HL-60/S4 (cell line): Measurements from ENCODE around the gene FAM13A.
"Not testable (repeated sequence)": the region's sequence is repeated elsewhere in the genome, so short reads cannot be mapped to it uniquely, and the experiment has no call there.

Experiments used
- in situ Hi-C: fragments of 300-500 bp; cut with MboI; formaldehyde crosslinking; loops from 2 replicates; pipeline ENCODE4 v1.14.3; 2022; ENCODE audit warnings: low sequenced_read_pairs

The FAM13A gene

DNA sequence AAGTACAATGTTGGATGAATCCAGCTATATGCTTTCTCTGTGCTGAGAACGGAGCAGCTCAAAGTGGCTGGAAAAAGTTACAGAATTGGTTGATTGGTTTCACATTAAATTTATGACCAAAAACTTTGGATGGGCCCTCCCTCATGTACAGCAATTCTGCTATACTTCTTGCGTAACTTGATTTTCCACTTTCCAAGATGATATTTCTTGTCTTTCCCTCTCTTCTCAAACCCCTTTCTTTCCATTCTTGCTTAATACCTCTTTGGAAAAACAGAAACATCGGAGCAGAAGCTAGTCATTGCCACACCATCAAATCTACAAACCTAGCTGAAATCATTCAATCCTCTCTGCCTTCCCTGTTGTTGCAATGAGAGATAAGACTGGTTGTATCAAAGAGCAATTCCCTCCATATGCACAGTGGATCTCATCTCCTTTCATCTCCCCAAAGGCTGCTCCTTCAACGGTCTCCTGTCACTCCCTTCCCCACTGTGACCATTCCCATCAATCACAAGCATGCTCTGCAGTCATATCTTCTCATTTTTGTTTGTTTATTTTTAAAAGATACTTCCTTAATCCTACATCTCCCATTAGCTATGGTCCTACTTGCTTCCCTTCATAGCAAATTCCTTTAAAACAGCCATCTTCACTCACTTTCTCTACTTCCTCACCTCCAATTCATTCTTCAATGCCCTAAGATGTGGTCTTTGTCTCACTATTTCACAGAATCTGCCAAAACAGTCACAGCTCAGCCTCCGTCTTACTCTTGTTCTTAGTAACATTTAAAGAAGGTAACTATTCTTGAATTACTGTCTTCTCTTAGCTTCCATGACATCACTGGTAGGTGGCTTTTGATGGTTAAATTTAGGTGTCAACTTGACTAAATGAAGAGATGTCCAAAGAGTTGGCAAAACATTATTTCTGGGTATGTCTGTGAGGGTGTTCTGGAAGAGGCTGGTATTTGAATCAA is 145.5 kb downstream of the FAM13A start:
- in situ Hi-C loops, result no loop called here

DNA sequence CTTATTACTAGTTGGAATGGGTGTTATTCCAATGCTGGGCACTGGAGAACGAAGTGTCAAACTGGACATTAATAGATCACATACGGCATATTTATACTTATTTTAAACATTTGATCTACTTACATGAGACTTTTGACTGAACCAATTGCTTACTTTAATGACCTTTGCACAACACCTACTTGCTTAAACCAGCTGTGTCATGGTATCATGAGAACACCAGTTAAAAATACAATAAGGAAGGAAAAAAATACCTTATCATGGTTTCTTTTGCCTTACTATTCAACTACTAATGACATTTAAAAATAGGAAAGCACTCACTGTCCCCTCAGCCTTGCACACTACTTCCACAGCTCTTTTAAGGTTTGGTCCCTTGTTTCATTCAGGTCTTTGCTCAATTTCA is 146.9 kb downstream of the FAM13A start:
- in situ Hi-C loops, result no loop called here

DNA sequence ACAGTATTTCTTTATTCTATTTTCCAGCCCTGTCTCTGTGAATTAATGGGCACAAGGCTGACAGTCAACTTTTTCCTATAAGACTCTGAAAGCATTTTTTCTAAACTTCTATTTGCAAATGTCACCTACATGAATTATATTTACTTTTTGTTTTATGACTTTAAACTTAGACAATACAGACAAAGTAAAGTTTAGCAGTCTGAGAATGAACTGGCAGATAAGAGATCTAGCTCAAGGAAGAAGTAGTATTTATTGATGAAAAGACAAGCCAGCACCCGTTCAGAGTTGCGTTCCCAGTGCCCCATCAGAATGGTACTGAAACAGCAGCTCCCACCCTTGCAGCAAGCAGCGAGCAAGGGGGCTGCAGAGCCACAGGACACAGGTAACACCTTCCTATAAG is 148.5 kb downstream of the FAM13A start:
- in situ Hi-C loops, result no loop called here

DNA sequence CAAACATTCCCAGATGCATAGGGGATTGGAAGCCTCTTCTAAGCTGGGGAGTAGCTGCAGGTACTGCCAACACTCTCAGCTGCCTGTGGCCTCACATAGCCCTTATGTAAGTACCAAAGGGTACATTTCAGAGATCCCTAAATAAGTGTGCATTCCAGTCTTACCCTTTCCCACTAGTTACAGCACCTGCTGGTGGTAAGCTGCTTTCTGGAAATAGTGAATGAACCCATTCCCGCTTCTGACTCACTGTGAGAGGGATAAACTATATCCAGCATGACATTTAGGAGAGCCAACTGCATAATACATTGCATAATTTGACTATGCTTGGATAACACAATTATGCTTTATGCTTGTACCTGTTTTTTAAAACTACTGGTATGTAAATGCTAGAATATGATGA is 149.0 kb downstream of the FAM13A start:
- in situ Hi-C loops, result no loop called here

DNA sequence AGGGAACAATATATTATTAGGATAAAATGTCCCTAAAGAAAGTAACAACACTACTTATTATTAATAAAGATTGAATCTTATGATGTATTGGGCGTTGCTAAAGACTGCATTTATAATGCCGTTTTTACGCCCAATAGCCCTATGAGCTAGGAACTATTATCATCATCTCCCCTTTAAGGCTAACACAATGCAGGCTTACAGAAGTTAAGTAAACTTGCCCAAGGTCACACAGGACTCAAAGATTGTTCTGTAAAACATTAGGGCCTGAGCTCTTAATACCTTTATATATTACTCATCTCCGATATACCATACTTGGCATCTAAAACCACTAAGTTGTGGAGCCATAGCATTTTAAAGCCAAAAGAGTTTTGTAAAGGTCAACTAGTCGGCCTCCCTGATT is 149.5 kb downstream of the FAM13A start:
- in situ Hi-C loops, result no loop called here

DNA sequence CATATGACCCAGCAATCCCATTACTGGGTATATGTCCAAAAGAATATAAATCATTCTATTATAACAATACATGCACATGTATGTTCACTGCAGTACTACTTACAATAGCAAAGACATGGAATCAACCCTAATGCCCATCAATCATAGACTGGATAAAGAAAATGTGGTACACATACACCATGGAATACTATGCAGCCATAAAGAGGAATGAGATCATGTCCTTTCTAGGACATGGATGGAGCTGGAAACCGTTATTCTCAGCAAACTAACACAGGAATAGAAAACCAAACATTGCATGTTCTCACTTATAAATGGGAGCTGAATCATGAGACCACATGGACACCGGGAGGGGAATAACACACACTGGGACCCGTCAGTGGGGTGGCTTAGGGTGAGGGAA is 152.7 kb downstream of the FAM13A start:
- in situ Hi-C loops, result not testable (repeated sequence)

DNA sequence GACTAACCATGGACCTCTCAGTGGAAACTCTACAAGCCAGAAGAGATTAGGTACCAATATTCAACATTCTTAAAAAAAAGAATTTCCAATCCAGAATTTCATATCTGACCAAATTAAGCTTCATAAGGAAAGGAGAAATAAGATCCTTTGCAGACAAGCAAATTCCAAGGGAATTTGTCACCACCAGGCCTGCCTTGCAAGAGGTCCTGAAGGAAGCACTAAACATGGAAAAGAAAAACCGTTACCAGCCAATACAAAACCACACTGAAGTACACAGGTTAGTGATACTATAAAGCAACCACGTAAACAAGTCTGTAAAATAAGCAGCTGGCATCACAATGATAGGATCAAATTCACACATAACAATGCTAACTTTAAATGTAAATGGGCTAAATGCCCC is 156.6 kb downstream of the FAM13A start:
- in situ Hi-C loops, result no loop called here

- in situ Hi-C loops, result no loop called here
Observed at GRCh38 chr4:88897752-88898151, 159.2 kb downstream of the FAM13A start.

GRCh38 chr4:88897180-88897579 is 159.8 kb downstream of the FAM13A start:
- in situ Hi-C loops, result no loop called here

DNA sequence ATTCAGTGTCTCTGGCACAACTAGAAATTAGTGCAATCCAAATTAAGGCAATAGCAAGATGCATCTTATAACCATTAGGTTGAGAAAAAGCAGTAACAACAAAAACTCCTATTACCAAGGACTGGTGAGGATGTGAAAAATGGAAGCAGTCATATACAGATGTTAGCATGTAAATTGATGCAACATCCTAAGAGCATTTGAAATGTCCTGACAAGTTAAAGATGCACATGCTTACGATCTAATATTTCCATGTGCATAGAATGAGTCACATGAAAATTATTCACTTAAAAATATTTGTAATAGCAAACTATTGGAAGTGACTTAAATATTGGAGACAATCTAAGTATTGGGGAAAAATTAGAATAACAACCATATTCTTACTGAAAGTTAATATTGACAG is 163.0 kb downstream of the FAM13A start:
- in situ Hi-C loops, result no loop called here

DNA sequence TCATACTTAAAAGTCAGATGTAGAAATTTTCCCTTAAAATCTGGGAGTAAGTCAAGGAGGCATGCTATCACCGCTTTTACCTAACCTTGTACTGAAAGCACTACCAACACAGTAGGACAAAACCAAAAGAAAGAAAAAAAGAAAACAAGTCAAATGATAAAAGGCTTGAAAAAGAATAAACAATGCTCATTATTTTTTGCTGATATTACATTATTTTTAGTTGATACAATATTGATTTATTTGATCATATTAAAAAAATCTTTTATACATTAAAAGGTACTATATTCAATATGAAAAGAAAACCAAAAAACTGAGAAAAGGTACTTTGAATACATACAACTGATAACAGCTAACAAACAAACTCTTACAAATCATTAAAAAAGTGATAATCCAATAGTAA is 164.3 kb downstream of the FAM13A start:
- in situ Hi-C loops, result no loop called here

- in situ Hi-C loops, result no loop called here
Observed at GRCh38 chr4:88891636-88892035, 165.3 kb downstream of the FAM13A start.

- in situ Hi-C loops, result not testable (repeated sequence)
Observed at GRCh38 chr4:88887409-88887808, 169.6 kb downstream of the FAM13A start.

GRCh38 chr4:88881227-88881569 is 175.8 kb downstream of the FAM13A start:
- in situ Hi-C loops, result no loop called here

DNA sequence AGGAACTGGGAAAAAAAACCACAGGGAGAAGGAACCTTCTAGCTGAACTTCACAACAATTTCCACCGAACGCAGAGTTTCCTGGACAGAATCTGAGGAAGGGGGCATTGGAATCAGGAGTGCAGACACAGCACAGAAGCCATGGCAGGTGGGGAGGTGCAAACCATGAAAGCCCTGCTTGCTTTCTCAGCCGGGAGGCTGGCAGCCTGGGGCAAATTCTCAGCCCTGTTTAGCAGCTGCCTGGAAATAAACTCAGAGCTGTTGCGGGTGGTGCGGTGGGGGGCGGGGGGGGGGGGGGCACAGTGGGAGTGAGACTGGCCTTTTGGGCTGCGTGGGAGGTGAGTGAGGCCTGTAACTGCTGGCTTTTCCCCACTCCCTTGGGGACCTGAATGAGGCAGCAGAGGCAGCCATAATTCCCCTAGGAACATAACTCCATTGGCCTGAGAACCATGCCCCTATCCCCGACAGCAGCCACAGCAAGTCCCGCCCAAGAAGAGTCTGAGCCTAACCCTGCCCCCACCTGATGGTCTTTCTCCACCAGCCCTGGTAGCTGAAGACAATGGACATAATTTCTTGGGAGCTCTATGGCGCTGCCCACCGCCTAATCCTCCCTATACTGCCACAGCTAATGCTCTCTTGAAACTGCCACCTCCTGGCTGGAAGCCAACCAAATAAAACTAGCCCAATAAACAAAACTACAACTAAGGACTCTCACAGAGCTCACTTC is 176.3 kb downstream of the FAM13A start:
- in situ Hi-C loops, result no loop called here

DNA sequence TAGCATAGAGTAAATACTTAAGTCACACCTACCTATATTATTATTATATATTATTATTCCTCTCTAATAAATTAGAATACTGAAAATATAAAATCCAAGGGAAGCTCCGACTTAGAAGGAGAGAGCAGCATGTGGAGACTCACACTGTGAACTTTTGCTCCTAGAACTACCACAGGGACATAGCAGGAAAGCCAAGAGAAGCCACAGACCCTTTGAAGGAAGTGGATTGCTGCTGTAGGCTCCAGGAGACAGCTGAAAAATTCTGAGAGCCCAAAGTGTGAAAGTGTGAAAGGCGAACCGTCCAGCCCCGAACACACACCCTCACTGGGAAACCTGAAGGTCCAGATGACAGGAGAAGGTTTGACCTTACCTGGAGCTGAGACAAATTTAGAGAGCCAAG is 177.0 kb downstream of the FAM13A start:
- in situ Hi-C loops, result no loop called here

GRCh38 chr4:88878642-88879041 is 178.3 kb downstream of the FAM13A start:
- in situ Hi-C loops, result no loop called here

- in situ Hi-C loops, result no loop called here
Observed at GRCh38 chr4:88870428-88870827, 186.6 kb downstream of the FAM13A start.

DNA sequence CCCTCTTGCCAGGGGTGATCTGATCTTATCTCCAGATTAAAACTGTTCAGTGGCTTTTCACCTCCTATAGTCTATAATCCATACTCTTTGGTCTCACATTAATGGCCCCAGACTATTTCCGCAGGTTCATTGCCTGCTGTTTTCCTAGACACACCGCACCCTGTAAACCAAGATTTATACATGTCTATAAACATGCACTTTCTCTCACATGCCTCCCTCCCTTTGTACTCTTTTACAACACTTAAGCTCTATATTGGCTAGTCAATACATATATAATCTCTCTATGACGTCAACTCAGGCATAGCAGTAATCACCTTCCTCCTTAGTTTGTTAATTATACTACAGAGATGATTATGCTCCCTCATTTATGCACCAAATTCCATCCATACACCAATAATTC is 188.5 kb downstream of the FAM13A start:
- in situ Hi-C loops, result no loop called here

GRCh38 chr4:88866862-88867550 is 190.0 kb downstream of the FAM13A start:
- in situ Hi-C loops, result no loop called here

GRCh38 chr4:88865466-88865865 is 191.5 kb downstream of the FAM13A start:
- in situ Hi-C loops, result no loop called here

GRCh38 chr4:88865046-88865445 is 191.9 kb downstream of the FAM13A start:
- in situ Hi-C loops, result no loop called here
